VCaP (cell line): ENCODE results near the gene RAB27A.

Experiments used
- H3K27ac ChIP-seq: fragments of 450-650 bp; 2 replicates; pipeline ENCODE4 v1.5.1; 2017
- CTCF ChIP-seq: fragments of 450-650 bp; conservative IDR thresholded peaks from 2 replicates; pipeline ENCODE4 v1.5.1; 2017; ENCODE audit warnings: mild to moderate bottlenecking, moderate library complexity

Gene RAB27A

GRCh38 chr15:55267401-55268175 is 22.0 kb downstream of the RAB27A start:
- no peak for TF ChIP-seq CTCF
- no peak overlapping the region for H3K27ac ChIP-seq

DNA sequence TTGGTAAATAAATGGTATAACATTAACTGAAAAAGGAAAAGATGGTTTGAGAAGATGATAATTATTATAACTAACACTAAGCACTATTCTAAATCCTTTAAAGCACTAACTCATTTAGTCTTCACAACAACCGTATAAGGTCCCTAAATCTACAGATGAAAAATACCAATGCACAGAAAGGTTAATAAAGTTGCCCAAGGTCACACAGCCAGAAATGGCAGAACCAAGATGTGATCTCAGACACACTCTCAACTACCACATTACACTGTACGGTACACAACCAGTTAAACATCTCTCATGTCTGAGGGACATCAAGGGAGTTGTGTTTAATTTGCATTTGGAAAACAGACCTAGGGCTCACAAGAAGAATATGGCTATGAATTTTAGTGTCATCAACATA is 23.1 kb downstream of the RAB27A start:
- no peak overlapping the region for H3K27ac ChIP-seq
- TF ChIP-seq CTCF: no peak

DNA sequence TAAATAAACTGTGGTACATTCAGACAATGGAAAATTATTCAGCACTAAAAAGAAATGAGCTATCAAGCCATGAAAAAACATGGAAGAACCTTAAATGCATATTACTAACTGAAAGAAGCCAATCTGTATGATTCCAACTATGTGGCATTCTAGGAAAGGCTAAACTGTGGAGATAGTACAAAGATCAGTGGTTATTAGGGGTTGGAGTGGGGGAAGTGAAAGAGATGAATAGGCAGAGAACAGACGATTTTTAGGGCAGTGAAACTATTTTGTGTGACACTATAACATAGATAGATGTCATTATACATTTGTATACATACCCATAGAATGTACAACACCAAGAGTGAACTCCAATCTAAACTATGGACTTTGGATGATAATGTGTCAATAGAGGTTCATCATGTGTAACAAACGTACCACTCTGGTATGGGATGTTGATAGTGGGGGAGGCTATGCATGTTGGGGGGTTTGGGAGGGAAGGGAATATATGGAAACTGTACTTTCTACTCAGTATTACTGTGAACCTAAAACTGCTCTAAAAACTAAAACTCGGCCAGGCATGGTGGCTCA is 29.0 kb downstream of the RAB27A start:
- no peak overlapping the region for H3K27ac ChIP-seq
- TF ChIP-seq CTCF: no peak

DNA sequence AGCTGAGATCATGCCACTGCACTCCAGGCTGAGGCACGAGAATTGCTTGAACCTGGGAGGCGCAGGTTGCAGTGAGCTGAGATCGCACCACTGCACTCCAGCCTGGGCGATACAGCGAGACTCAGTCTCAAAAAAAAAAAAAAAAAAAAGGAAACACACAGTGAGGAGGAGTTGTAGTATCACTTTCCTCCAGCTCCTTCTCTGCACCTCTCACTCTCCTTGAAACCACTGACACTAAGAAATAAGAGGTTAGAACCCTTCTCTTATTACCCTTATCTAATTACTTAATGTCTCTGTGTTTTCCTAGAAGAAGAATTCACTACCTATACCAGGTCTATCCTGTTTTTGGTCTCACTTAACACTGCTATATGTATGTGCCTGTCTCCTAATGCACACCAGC is 31.7 kb downstream of the RAB27A start:
- H3K27ac ChIP-seq: peak overlapping the region; percentile 31; the same call in 1 of the 2 replicates
- TF ChIP-seq CTCF: no peak

- peak overlapping the region; percentile 31 for H3K27ac ChIP-seq
- TF ChIP-seq CTCF: no peak
These were observed 32.5 kb downstream of the RAB27A start for GRCh38 chr15:55257012-55257670.

- H3K27ac ChIP-seq: peak overlapping the region; percentile 31
- no peak for TF ChIP-seq CTCF
These were observed 33.2 kb downstream of the RAB27A start for GRCh38 chr15:55256281-55257011.

GRCh38 chr15:55255714-55256113 is 33.9 kb downstream of the RAB27A start:
- peak overlapping the region; percentile 31 for H3K27ac ChIP-seq
- no peak for TF ChIP-seq CTCF
